Nephron progenitor cell (in vitro differentiated cells): ENCODE measurements around the gene GTSE1.

Source experiments
- DNase-seq: peaks from one replicate; pipeline ENCODE4 v3.0.0; 2021
- H3K27ac Mint-ChIP-seq: 2 replicates; pipeline ENCODE4 v1.8.0; 2021; ENCODE audit warnings: mild to moderate bottlenecking, moderate library complexity, mixed read lengths
- H3K27me3 Mint-ChIP-seq: 2 replicates; pipeline ENCODE4 v1.8.0; 2021; ENCODE audit warnings: mild to moderate bottlenecking, low read depth, mixed read lengths; ENCODE audit not compliant: poor library complexity
- H3K36me3 Mint-ChIP-seq: 2 replicates; pipeline ENCODE4 v1.8.0; 2021; ENCODE audit warnings: low read depth, mixed read lengths
- H3K4me1 Mint-ChIP-seq: 2 replicates; pipeline ENCODE4 v1.8.0; 2021; ENCODE audit warnings: mixed read lengths
- H3K4me3 Mint-ChIP-seq: 2 replicates; pipeline ENCODE4 v1.8.0; 2021; ENCODE audit warnings: mild to moderate bottlenecking, moderate library complexity, mixed read lengths
- H3K9me3 Mint-ChIP-seq: 2 replicates; pipeline ENCODE4 v1.8.0; 2021; ENCODE audit warnings: mild to moderate bottlenecking, moderate library complexity, mixed read lengths
- CTCF ChIP-seq: fragments of 200-600 bp; sonication (generic); IDR thresholded peaks from 2 replicates; pipeline ENCODE4 v1.5.0; 2021; ENCODE audit warnings: antibody characterized with exemption

GTSE1 gene

GRCh38 chr22:46349681-46350080 is 53.0 kb downstream of the GTSE1 start:
- Mint-ChIP-seq H3K36me3 (peaks cover 50% of the 10 kb centered on the region), H3K9me3 (no peaks in the 10 kb centered on the region), H3K4me1 (no peaks in the 10 kb centered on the region), H3K27me3 (no peaks in the 10 kb centered on the region), H3K4me3 (no peak overlapping the region), H3K27ac (no peak overlapping the region)
- no peak for TF ChIP-seq CTCF
- no peak for DNase-seq

GRCh38 chr22:46350121-46350520 is 53.5 kb downstream of the GTSE1 start:
- H3K27me3 Mint-ChIP-seq, result no peaks in the 10 kb centered on the region
- H3K4me1 Mint-ChIP-seq, result no peaks in the 10 kb centered on the region

GRCh38 chr22:46350646-46351045 is 54.0 kb downstream of the GTSE1 start:
- DNase-seq, result no peak
- Mint-ChIP-seq H3K27me3 (no peaks in the 10 kb centered on the region), H3K9me3 (no peaks in the 10 kb centered on the region), H3K4me3 (no peak overlapping the region), H3K4me1 (peaks cover 4% of the 10 kb centered on the region), H3K27ac (no peak overlapping the region), H3K36me3 (peaks cover 49% of the 10 kb centered on the region)
- no peak for TF ChIP-seq CTCF

More at GRCh38 chr22:46350121-46350520, 53.5 kb downstream of the GTSE1 start:
- no peak overlapping the region for H3K27ac Mint-ChIP-seq
- no peak for TF ChIP-seq CTCF
- DNase-seq, result no peak
- H3K4me3 Mint-ChIP-seq, result no peak overlapping the region
- H3K36me3 Mint-ChIP-seq, result peaks cover 48% of the 10 kb centered on the region
- no peaks in the 10 kb centered on the region for H3K9me3 Mint-ChIP-seq

- no peak for TF ChIP-seq CTCF
- Mint-ChIP-seq H3K9me3 (no peaks in the 10 kb centered on the region), H3K27ac (no peak overlapping the region), H3K4me1 (peaks cover 5% of the 10 kb centered on the region), H3K27me3 (no peaks in the 10 kb centered on the region), H3K36me3 (peaks cover 44% of the 10 kb centered on the region), H3K4me3 (no peak overlapping the region)
- DNase-seq, result no peak
Observed at GRCh38 chr22:46351131-46351735, 54.6 kb downstream of the GTSE1 start.

GRCh38 chr22:46351767-46352166 is 55.1 kb downstream of the GTSE1 start:
- no peaks in the 10 kb centered on the region for H3K27me3 Mint-ChIP-seq
- TF ChIP-seq CTCF, result no peak
- no peak for DNase-seq

GRCh38 chr22:46352276-46352675 is 55.6 kb downstream of the GTSE1 start:
- H3K4me3 Mint-ChIP-seq, result no peak overlapping the region
- H3K9me3 Mint-ChIP-seq, result no peaks in the 10 kb centered on the region
- DNase-seq, result no peak
- no peaks in the 10 kb centered on the region for H3K27me3 Mint-ChIP-seq
- H3K4me1 Mint-ChIP-seq, result peaks cover 5% of the 10 kb centered on the region
- H3K27ac Mint-ChIP-seq, result no peak overlapping the region
- TF ChIP-seq CTCF, result no peak
- H3K36me3 Mint-ChIP-seq, result peaks cover 36% of the 10 kb centered on the region

More at GRCh38 chr22:46351767-46352166, 55.1 kb downstream of the GTSE1 start:
- Mint-ChIP-seq H3K9me3 (no peaks in the 10 kb centered on the region), H3K4me1 (peaks cover 5% of the 10 kb centered on the region), H3K36me3 (peaks cover 38% of the 10 kb centered on the region), H3K27ac (no peak overlapping the region), H3K4me3 (no peak overlapping the region)
